CD4-positive, alpha-beta T cell treated with Interleukin-1 beta for 1 hour (primary cell): ENCODE data around the gene PPFIBP2.

Experiments
- DNase-seq, 2 donors: peaks; one replicate each; pipeline ENCODE4 v3.0.0-alpha.2; 2020 to 2022

The PPFIBP2 gene

GRCh38 chr11:7605186-7605943, 91.6 kb downstream of the PPFIBP2 start:
- no peak for DNase-seq

DNA sequence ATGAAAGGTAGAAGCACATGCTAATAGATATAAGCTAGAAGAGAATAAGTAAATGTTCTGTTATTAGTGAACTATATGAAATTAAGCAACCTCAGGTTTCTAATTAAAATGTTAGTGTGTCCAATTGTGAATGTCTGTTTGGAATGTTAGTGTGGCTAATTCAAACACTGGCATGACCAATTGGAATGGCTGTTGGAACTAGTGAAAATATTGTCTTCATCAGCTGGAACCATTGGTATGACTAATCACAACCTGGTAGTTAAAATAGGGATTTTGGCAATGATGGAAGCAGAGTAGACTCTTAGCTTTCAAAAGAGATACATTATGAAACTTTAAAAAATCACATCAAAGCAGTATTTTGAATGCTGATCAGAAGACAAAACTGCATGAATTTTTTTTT, 92.7 kb downstream of the PPFIBP2 start:
- no peak for DNase-seq

DNA sequence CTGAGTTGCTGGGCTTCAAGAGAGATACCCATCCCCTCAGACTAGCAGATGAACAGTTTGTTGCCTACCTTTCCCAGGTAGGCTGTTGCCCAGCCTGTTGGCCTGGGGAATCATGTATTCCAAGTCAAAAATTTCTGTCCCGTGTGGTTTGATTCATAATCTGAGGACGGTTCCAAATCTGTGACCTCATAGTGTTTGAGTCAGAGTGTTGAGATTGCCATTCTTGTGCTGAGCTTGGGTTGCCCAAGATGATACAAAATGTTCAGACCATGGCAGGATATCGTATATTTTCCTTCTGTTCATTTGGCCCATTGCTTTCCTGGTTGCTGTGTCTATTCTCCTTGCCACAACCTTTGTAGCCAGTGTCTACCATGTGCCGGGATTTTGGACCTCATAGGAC, 95.2 kb downstream of the PPFIBP2 start:
- no peak for DNase-seq

DNA sequence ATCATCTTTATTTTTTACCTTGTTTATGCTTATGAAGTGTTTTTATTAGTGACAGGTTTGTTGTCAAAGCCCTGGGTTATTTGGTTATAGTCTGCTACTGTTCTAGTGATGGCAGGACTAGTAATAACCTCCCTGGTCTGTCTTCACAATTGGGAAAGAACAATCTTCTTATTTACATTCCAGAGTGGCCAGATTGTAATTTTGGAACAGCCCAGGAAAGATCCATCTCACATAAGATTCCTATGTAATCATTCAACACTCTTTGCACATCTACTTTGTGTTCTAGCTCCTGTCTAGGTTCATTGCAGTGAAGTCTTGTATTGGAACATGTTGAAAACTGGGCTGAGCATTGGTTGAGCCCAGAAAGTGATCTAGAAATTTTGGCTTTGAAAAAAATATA, 95.7 kb downstream of the PPFIBP2 start:
- DNase-seq, result no peak

DNA sequence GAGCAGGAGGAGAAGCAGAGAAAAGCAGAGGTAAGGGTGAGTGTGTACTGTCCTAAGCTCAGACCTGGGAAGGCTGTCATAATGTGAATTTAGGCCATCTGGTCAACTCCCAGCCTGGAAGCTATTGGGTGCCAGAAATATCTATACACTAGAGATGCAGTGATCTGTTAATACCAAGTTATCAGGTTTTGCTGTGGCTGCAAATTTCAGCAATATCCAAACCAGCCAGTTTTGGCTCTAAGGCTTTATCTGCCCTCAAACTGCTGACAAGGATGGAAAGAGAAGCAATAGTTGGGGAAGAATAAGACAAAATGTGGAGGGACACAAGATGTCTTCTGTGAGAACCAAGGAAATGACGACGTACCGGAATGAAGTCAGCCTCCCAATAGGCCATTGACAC, 96.6 kb downstream of the PPFIBP2 start:
- no peak for DNase-seq

DNA sequence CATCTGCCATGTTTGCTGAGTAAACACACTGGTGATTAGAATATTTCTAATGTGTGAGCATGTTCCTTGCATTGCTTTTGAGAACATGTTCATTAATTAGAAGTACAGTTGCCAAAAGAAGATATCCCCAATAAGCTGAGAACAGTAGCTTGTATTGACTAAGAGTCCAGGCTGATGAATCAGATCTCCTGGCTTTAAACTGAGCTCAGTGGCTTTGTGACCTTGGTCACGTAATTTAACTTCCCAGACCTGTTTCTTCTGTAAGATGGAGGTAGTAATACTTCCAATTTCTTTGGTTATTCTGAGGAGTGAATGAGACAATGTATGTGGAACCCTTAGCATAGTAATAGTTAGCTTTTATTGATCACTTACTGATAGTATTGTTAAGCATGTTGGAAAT, 97.6 kb downstream of the PPFIBP2 start:
- no peak for DNase-seq

DNA sequence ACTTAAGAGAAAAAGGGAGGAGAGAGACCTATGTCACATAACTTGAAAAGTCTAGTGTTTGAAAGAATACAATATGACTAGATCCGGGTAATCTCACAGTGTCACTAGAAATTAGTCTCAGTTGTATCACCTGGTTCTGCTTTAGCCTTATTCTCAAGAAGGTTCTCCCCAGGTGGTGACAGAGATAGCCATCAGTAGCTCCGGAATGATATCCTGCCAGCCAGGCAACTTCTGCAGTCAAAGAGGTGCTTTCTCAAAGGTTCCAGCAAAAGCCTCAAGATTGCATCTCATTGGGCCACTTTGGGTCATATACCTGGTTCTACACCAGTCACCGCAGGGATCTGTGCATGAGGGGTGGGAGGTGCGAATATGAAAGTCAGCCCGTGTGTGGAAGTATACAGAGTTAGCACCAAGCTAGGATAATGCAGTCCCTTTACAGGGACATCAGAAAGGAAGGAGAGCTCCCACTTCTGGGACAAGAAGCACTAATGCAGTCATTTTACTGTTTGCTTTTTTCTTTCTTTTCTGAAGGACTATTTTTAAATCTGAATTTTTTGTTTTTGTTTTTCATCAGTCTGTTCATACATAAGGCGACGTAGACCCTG, 98.4 kb downstream of the PPFIBP2 start:
- DNase-seq, result no peak

DNA sequence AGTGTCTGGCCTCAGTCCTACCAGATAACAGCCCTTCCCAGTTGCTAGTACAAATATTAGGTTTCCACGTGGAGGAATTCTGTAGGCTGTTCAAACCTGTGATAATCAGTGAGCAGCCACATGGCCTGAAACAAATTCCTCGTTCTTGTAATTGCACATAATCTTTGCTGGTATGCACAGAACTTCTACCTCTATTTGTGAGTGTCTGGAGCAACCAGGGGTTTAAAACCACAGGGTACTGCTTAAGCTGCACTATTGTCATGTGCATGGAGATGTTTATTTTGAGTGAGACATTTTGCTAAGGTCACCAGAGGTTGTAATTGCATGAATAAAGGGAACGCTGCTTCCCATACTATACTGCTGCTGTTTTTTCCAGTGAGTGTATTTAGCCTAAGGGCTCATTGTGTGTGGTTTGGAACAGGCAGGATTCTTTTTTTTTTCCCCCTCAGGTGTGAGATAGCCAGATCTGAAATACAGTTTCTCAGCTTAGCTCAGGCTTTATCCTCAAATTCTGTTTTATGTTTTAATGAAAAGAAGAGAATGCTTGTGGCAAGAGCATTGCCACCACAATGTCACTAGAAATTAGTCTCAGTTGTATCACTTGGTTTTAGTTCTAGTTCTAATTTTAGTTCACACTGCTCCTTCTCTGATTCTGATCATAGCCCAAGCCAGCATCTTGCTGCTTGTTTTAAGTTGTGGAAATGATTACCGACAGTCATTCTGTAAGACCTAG, 99.0 kb downstream of the PPFIBP2 start:
- no peak for DNase-seq

DNA sequence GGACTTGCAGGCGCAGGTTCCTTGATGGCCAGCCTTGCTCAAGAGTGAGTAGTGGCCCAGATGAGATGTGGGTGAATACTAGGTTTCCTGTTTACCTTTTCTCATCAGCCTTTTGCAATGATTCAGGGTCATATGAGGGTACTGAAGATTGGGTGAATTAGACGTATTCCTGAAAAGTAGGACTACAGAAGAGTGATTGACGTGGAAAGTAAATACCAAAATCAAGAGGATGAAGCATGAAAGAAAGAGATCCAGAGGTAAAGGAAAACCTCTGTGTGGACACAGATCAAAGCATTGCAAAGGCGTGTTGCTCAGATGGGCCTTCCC, 99.6 kb downstream of the PPFIBP2 start:
- DNase-seq, result no peak

- no peak for DNase-seq
These were observed 100.9 kb downstream of the PPFIBP2 start for GRCh38 chr11:7614656-7615055.

DNA sequence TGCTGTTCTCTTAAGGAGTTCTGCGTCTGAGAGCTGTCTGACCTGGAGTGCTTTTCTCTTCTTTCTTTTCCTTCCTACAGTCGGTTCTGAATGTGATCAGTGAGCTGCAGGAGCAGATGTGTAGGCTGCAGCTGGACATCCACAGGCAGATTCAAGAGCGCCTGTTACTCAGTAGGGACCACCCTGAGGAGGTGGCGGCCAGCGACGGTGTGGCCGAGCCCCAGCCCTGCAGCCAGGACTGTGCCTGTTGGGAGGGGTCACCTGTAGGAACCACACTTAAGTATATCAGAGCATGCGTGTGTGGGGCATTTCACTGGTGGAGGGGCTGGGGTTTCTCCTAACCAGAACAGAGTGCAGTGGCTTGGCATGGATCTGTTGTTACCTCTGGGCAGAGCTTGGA, 103.2 kb downstream of the PPFIBP2 start:
- no peak for DNase-seq

GRCh38 chr11:7619322-7619721, 105.5 kb downstream of the PPFIBP2 start:
- no peak for DNase-seq

GRCh38 chr11:7621090-7621489, 107.3 kb downstream of the PPFIBP2 start:
- no peak for DNase-seq

DNA sequence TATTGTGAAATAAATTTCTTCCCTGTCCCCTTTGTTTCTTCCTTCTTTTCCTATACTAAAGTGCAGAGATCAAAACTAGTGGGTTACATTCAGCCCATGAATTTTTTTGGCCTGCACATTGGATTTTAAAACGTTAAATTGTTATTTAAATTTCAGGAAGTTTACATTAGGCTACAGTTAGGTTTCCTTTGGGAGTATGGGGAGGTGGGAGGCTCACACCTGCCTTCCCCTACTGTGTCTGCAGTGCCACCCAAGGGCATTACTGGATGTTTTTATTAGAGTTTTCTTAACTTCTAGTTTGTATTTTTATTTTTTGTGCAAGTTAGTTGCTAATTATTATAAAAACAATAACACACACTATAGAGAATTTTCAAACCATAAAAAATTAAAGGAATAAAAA, 107.8 kb downstream of the PPFIBP2 start:
- no peak for DNase-seq

- DNase-seq, result no peak
These were observed 108.9 kb downstream of the PPFIBP2 start for GRCh38 chr11:7622721-7623120.

DNA sequence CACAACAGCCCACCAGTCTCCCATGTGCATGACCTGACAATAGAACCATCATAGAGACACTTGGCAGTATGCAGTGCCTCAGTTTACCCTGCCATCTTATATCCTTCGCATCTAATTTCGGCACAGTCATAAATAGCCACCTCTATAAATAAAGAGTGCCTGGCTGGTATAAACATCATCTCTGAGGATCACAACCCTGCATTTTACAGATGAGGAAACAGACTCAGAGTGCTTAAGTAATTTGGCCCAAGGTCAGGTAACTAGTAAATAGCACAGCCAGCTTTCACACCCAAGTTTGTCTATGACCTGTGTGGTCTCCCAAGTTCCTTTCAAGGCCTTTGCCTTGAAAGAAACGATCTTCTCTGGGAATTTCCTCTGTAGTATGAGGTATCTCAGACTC, 114.9 kb downstream of the PPFIBP2 start:
- DNase-seq, result no peak

DNA sequence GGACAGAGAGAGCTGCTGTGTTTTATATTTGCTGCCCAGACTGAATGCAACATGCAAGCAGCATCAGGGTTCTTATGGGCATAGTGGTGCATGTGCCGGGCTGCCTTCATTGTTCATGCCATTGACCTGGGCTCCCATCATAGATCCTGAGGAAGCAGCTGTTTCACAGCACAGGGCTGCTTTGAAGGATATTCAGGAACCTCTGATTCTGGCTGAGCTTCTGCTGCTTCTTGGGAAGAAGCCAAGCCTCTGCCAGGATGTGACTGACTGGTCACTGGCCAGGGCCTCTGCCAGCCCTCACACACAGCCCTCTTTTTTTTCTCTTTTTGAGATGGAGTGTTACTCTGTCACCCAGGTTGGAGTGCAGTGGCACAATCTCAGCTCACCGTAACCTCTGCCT, 116.2 kb downstream of the PPFIBP2 start:
- DNase-seq, result no peak

DNA sequence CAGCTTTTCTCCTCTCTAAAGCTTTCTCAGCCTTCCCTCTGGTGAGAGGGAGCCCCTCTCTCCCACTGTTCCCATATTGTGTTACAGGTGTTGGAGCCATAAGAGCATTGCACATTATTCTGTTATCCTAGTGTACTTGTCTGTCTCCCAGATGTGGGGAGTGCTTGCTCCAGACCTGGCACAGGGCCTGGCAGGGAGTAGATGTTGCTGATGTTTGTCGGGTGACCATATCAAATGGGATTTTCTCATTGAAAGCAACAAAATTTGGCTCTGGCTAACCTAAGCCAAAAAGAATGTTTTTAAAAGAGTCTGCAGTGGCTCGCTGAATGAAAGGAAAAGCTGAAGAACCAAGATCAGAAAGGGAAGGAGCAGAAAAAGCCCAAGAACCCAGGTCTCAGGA, 118.4 kb downstream of the PPFIBP2 start:
- no peak for DNase-seq

- no peak for DNase-seq
These were observed 121.3 kb downstream of the PPFIBP2 start for GRCh38 chr11:7635137-7635536.

GRCh38 chr11:7635708-7636107, 121.9 kb downstream of the PPFIBP2 start:
- no peak for DNase-seq

DNA sequence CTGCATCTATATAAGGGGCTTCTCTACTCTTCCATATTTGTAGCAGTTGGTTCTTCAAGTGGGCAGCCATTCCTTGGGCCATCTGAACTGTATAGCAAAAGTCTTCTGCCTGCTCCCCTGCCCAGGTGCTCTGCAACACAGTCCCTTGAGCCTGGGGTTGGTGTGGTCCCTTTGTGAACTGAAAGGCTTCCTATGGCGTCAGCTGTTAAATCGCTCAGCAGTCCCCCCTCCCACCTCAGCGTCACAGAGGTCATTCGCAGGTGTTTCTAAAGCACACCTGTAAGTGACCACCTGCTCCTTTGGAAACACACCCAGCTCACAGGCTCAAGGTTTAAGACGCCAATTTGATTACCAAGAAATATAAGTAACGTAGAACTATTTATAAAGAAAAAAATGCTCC, 122.6 kb downstream of the PPFIBP2 start:
- no peak for DNase-seq

DNA sequence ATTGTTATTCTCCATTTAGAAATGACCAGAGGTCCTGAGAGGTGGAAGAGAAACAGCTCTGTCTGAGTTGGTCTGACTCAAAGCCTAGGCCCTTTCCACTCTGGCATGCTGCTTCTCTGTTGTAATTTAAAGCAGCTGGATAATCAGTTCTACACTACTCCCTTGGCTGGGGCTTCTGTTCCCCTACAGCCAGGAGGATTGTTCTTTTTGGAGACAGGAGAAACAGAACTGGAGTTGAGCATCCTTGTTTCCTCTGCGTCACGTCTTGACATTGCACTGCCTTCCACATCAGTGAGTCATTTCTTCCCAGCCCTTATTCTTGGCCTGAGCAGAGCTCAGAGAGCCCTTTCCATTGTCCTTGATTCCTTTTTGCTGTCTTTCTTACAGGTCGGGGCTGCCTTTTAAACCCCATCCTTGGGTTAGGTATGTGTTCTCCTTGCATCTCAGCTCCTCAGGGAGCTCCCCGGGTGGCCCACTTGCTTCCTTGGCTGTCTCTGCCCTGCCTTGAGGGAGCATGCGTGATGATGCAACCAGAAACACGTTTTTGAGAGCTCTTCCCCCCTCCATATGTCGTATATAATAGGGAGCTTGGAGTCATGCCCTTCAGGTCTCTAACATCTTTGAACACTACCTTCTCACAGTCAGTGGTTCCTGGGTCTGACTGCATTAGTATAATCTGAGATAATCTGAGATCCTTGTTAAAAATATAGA, 123.8 kb downstream of the PPFIBP2 start:
- DNase-seq, result no peak

GRCh38 chr11:7638710-7639642, 125.2 kb downstream of the PPFIBP2 start:
- no peak for DNase-seq
